Measurements from ENCODE around the gene GJB5. TPM values are rescaled to one million over a fixed set of nuclear protein-coding genes. Genes with fewer than 3 reads are reported as not detected.

GJB5 gene
- total and polyA plus RNA-seq, 10 of the 15 experiments (the other 5 are each of a cell fraction or from before 2014, with no cell fraction given) = not detected

- TF ChIP-seq ZNF592 (IDR thresholded peaks at IDR 0.05) = no peak
Measured at GRCh38 chr1:34774957-34775356, 20.1 kb downstream of the GJB5 start (continued).

- Histone ChIP-seq H3K4me1 (ENCODE audit: control insufficient read depth, insufficient read depth, low read length) (no peaks in the 10 kb centered on the region), H3K36me3 (ENCODE audit: control insufficient read depth in 2 of 2, insufficient read depth in 2 of 2, low read length in 1 of 2) (no peaks in the 10 kb centered on the region), H3K27ac (ENCODE audit: control insufficient read depth, insufficient read depth) (no peak overlapping the region), H3K4me2 (ENCODE audit: control insufficient read depth, insufficient read depth) (no peak overlapping the region), H4K20me1 (ENCODE audit: control insufficient read depth, insufficient read depth) (no peaks in the 10 kb centered on the region), H2AFZ (ENCODE audit: control insufficient read depth, low read depth, low read length) (no peak overlapping the region), H3K9ac (ENCODE audit: control insufficient read depth, insufficient read depth, low read length) (no peak overlapping the region), H3K79me2 (ENCODE audit: control insufficient read depth, insufficient read depth, low read length) (no peaks in the 10 kb centered on the region), H3K27me3 (replicated peaks in 1 of 2; ENCODE audit: control insufficient read depth in 2 of 2, insufficient read depth in 2 of 2, low read length in 1 of 2) (peaks cover 2 to 8% of the 10 kb centered on the region in 2 experiments; a peak in 3 of 4 replicates), H3K4me3 (no peak overlapping the region), H3K9me3 (replicated peaks; ENCODE audit: control insufficient read depth, insufficient read depth, low read length) (no peaks in the 10 kb centered on the region)
- ATAC-seq (no peak), FAIRE-seq (no peak), DNase-seq (ENCODE audit: low read depth, low spot score) (no peak)
- POLR2A ChIA-PET = no interaction called here
- TF ChIP-seq NR2C2 (IDR thresholded peaks at IDR 0.05; ENCODE audit: borderline replicate concordance, control insufficient read depth, insufficient read length, low read depth) (no peak), IRF5 (IDR thresholded peaks at IDR 0.05; ENCODE audit: borderline replicate concordance) (no peak), TARDBP (IDR thresholded peaks at IDR 0.05; ENCODE audit: borderline replicate concordance) (no peak), MYC (IDR thresholded peaks at IDR 0.05; ENCODE audit: insufficient read depth, insufficient read length, insufficient replicate concordance, low read length, severe bottlenecking) (no peak), ATF3 (IDR thresholded peaks at IDR 0.05; ENCODE audit: borderline replicate concordance, extremely low read depth, low read depth, low read length) (no peak), KAT2A (conservative IDR thresholded peaks at IDR 0.05; ENCODE audit: control insufficient read depth, low read depth, low read length) (no peak), KDM1A (IDR thresholded peaks at IDR 0.05; ENCODE audit: borderline replicate concordance) (no peak), SMAD1 (IDR thresholded peaks at IDR 0.05; ENCODE audit: low read depth, partially characterized antibody) (no peak)
- SMC1A ChIA-PET (ENCODE audit: uncharacterized antibody, unreplicated experiment) = no interaction called here
- intact Hi-C loops (cut with micrococcal nuclease; ENCODE audit: unreplicated experiment) (no loop called here), in situ Hi-C loops (cut with MboI) (no loop called here)
- 15% methylated on average over 3 of the region's 3 CpGs for WGBS (ENCODE audit: insufficient coverage, insufficient replicate concordance, low lambda C conversion rate, missing lambda C conversion rate)
- CTCF ChIA-PET = no interaction called here
- no TSS peak for BruUV-seq (replicated peaks)
- RAD21 ChIA-PET (ENCODE audit: unreplicated experiment) = no interaction called here
Measured at GRCh38 chr1:34776911-34777310, 22.1 kb downstream of the GJB5 start.

All from GM12878 (cell line).